Neuronal stem cell (in vitro differentiated cells): ENCODE data around the gene FCGR3A.
"Not testable (repeated sequence)": the region's sequence is repeated elsewhere in the genome, so short reads cannot be mapped to it uniquely, and the experiment has no call there.

Experiments
- DNase-seq: peaks from one replicate; pipeline ENCODE4 v3.0.0-alpha.2; 2013; ENCODE audit warnings: low spot score
- H2AFZ ChIP-seq: one replicate; pipeline ENCODE4 v1.6.1; 2013; ENCODE audit warnings: mild to moderate bottlenecking, low read length, inconsistent platforms
- H2AK5ac ChIP-seq: 2 replicates; pipeline ENCODE4 v1.6.1; 2013; ENCODE audit warnings: low read depth, mild to moderate bottlenecking, inconsistent platforms, low read length, moderate library complexity, mixed read lengths
- H2BK120ac ChIP-seq: 2 replicates; pipeline ENCODE4 v1.6.1; 2013; ENCODE audit warnings: low read depth, mild to moderate bottlenecking, inconsistent platforms, low read length, moderate library complexity, mixed read lengths
- H2BK12ac ChIP-seq: one replicate; pipeline ENCODE4 v1.6.1; 2013; ENCODE audit warnings: low read length, inconsistent platforms
- H2BK15ac ChIP-seq: 2 replicates; pipeline ENCODE4 v1.6.1; 2013; ENCODE audit warnings: mild to moderate bottlenecking, low read length, inconsistent platforms, mixed read lengths
- H2BK5ac ChIP-seq: one replicate; pipeline ENCODE4 v1.6.1; 2013; ENCODE audit warnings: inconsistent platforms, mild to moderate bottlenecking, low read length, moderate library complexity
- H3K14ac ChIP-seq: one replicate; pipeline ENCODE4 v1.6.1; 2013; ENCODE audit warnings: low read length, inconsistent platforms
- H3K18ac ChIP-seq: 2 replicates; pipeline ENCODE4 v1.6.1; 2013; ENCODE audit warnings: low read length, inconsistent platforms
- H3K23ac ChIP-seq: 2 replicates; pipeline ENCODE4 v1.6.1; 2013; ENCODE audit warnings: low read depth, mild to moderate bottlenecking, mixed read lengths, low read length, inconsistent platforms; ENCODE audit not compliant: poor library complexity
- H3K27ac ChIP-seq: replicated peaks from 3 replicates; pipeline ENCODE4 v1.5.1; 2013; ENCODE audit warnings: low read length, inconsistent platforms
- H3K27me3 ChIP-seq, 3 experiments: 2 replicates each; pipeline ENCODE4 v1.6.1; 2013; ENCODE audit warnings: low read length in 3 of 3, mild to moderate bottlenecking in 2 of 3, inconsistent platforms in 1 of 3, low read depth in 1 of 3, mixed read lengths in 1 of 3, moderate library complexity in 1 of 3; ENCODE audit not compliant: control insufficient read depth in 3 of 3, insufficient read depth in 3 of 3
- H3K36me3 ChIP-seq, 2 donors: replicated peaks in 1 of 2; 2 replicates each; pipeline ENCODE4 v1.6.1; 2013; ENCODE audit warnings: low read length in 2 of 2; ENCODE audit not compliant: control insufficient read depth in 2 of 2, insufficient read depth in 2 of 2
- H3K4ac ChIP-seq: 2 replicates; pipeline ENCODE4 v1.6.1; 2013; ENCODE audit warnings: inconsistent platforms, mild to moderate bottlenecking, low read length, moderate library complexity
- H3K4me1 ChIP-seq, 2 donors: 1 replicate in 1 of 2; 2 replicates in 1 of 2; pipeline ENCODE4 v1.6.1; 2013; ENCODE audit warnings: low read length in 2 of 2, low read depth in 1 of 2; ENCODE audit not compliant: control insufficient read depth in 2 of 2, insufficient read depth in 1 of 2
- H3K4me2 ChIP-seq: one replicate; pipeline ENCODE4 v1.6.1; 2013; ENCODE audit warnings: mild to moderate bottlenecking, low read length, inconsistent platforms; ENCODE audit not compliant: insufficient read depth, poor library complexity, severe bottlenecking
- H3K4me3 ChIP-seq, 2 donors: 2 replicates each; pipeline ENCODE4 v1.5.1; 2013; ENCODE audit warnings: low read length in 2 of 2, mild to moderate bottlenecking in 2 of 2, inconsistent platforms in 1 of 2, moderate library complexity in 1 of 2
- H3K79me1 ChIP-seq: one replicate; pipeline ENCODE4 v1.6.1; 2013; ENCODE audit warnings: low read depth, mild to moderate bottlenecking, inconsistent platforms, low read length, moderate library complexity
- H3K9ac ChIP-seq: one replicate; pipeline ENCODE4 v1.6.1; 2013; ENCODE audit warnings: mild to moderate bottlenecking, low read depth, low read length, inconsistent platforms; ENCODE audit not compliant: poor library complexity
- H3K9me3 ChIP-seq, 2 donors: replicated peaks in 1 of 2; 2 replicates each; pipeline versions ENCODE3 to v1.6.1; 2013; ENCODE audit warnings: low read length in 2 of 2, mild to moderate bottlenecking in 2 of 2, inconsistent platforms in 1 of 2, low read depth in 1 of 2, mixed read lengths in 1 of 2, moderate library complexity in 1 of 2; ENCODE audit not compliant: control insufficient read depth in 2 of 2, insufficient read depth in 1 of 2
- H4K8ac ChIP-seq: one replicate; pipeline ENCODE4 v1.6.1; 2013; ENCODE audit warnings: low read depth, mild to moderate bottlenecking, inconsistent platforms, low read length, moderate library complexity
- H4K91ac ChIP-seq: one replicate; pipeline ENCODE4 v1.6.1; 2013; ENCODE audit warnings: low read length, low read depth, mild to moderate bottlenecking, inconsistent platforms; ENCODE audit not compliant: poor library complexity
- WGBS, 2 donors: extraction: QIAGEN DNeasy Blood & Tissue Kit; methylation state at CpG; one replicate each; pipeline ENCODE4 v1.1.7; 2013; ENCODE audit warnings: missing lambda C conversion rate in 2 of 2, mixed read lengths in 1 of 2; ENCODE audit not compliant: insufficient read length in 2 of 2, insufficient replicate concordance in 1 of 2; ENCODE audit errors: extremely low coverage in 2 of 2; 5-methylcytosine and 5-hydroxymethylcytosine counted together

FCGR3A gene

DNA sequence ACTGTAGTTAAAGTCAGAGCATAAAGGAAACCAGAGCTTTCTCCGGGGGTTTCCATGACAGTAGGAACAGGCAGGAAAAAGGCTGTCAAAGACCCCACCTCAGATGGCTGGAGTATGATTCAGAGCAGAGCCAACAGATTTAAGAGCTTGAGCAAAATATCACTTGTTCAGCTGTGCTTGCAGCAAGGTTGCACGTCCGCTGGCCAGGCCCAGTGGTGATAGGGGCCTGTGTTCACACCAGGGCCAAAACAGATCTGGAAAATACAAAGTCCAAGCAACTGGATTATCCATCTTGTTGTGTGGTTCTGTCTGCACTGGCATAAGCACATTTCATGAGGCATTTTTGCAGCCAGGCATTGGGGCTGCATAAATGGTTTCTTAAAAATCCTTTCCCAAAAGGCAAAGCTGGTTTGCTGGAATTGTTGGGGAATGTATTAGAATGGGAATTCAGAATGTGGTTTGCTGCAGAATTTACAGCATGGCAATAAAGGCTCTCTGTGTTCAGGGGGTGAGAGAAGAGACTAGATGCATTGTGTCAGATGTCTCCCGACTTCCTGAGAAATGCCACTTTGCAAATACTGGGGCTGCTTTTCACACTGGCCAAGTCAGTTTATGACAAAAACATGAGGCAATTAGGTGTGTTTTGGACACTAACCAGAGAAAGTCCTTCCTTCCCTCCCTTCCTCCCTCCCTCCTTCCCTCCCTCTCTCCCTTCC, 44.8 kb upstream of the FCGR3A start:
- H4K91ac ChIP-seq, H4K8ac ChIP-seq, H3K4me3 ChIP-seq, H3K4me1 ChIP-seq, H3K14ac ChIP-seq, H3K79me1 ChIP-seq, H3K36me3 ChIP-seq, H3K4me2 ChIP-seq, H3K27me3 ChIP-seq, H3K18ac ChIP-seq, H2BK12ac ChIP-seq, H2AFZ ChIP-seq, H3K9me3 ChIP-seq, DNase-seq, H2BK15ac ChIP-seq, H3K23ac ChIP-seq, H3K9ac ChIP-seq, H2BK120ac ChIP-seq, H3K4ac ChIP-seq, H2BK5ac ChIP-seq, H3K27ac ChIP-seq, H2AK5ac ChIP-seq: not testable (repeated sequence)
- WGBS, 2 donors: no CpG with 5 or more reads among the region's 4 CpGs

DNA sequence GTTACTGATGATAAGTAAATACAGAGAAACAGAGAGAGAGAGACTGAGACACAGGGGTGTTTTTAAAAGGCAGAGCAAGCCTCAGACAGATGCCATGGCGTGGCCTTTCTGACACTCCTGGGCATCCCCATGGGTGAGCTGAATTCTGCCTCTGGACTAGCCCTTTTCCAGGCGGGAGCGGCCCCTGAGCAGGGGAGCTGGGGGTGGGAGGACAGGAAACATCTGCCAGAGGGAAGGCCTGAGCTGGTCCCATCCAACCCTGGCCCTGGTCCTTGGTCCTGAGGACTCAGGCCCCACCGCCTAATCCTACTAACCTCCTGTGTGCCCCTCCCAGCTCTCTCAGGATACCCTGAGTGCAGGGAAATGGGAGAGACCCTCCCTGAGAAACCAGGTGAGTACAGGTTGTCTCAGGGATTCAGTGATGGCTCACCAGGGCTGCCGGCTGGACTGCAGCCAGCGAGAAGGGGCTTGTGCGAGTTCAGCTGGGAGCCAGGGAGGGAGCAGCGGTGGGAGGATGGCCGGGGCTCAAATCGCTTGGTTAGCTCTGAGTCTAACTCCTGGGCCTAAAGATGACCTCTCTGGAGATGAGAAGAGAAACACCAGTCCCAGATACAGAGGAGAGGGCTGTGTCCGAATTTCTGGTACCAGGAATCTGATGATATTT, 43.6 kb upstream of the FCGR3A start:
- not testable (repeated sequence) for H3K4me3 ChIP-seq, H2AFZ ChIP-seq, H3K27me3 ChIP-seq, H2AK5ac ChIP-seq, H2BK12ac ChIP-seq, DNase-seq, H3K9me3 ChIP-seq, H2BK5ac ChIP-seq, H3K9ac ChIP-seq, H4K91ac ChIP-seq, H3K4me2 ChIP-seq, H4K8ac ChIP-seq, H3K14ac ChIP-seq, H2BK120ac ChIP-seq, H3K79me1 ChIP-seq, H3K4me1 ChIP-seq, H3K4ac ChIP-seq, H3K36me3 ChIP-seq, H3K23ac ChIP-seq, H3K18ac ChIP-seq, H2BK15ac ChIP-seq, H3K27ac ChIP-seq
- no CpG with 5 or more reads among the region's 11 CpGs for WGBS, 2 donors

DNA sequence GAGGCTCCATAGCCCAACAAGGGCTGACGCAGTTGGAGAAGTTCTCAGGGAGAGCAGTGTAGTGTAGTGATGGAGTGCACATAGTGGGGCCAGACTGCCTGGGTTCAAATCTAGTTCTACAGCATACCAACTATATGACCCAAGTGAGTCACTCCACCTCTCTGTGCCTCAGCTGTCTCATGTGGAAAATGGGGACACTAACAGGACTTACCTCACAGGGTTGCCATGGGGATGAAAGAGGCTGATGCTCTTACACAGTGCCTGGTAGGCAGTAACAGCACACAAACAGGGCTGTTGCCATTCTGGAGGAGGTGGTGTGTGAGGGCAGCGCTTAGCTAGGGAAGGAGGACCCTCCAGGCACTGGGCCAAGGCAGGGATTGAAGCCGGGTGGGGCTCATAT, 43.0 kb upstream of the FCGR3A start:
- not testable (repeated sequence) for DNase-seq

DNA sequence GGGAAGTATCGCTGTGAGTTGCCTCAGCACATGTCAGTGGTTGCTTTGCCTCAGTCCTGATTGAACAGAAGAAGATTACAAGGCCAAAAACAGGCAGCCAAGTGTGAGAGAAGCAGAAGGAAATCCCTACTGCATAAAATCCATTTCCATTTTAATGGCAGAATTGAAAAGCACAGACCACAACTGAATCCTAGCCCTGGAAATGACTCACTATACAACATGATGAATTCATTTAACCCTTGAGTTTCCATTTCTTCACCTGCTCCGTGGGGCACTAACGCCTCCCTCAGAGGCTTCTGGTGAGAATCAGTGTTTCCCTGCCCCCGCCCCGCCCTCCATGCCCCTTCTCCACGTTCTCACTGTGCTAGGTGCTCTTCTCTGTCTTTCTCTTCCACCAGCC, 40.3 kb upstream of the FCGR3A start:
- not testable (repeated sequence) for H3K4me1 ChIP-seq, H2AFZ ChIP-seq, H2BK15ac ChIP-seq, H4K91ac ChIP-seq, H3K4ac ChIP-seq, H3K9me3 ChIP-seq, H3K23ac ChIP-seq, H2BK5ac ChIP-seq, H3K18ac ChIP-seq, DNase-seq, H3K27me3 ChIP-seq, H3K36me3 ChIP-seq, H3K14ac ChIP-seq, H2AK5ac ChIP-seq, H3K4me2 ChIP-seq, H3K27ac ChIP-seq, H3K9ac ChIP-seq, H3K4me3 ChIP-seq, H2BK12ac ChIP-seq, H3K79me1 ChIP-seq, H4K8ac ChIP-seq, H2BK120ac ChIP-seq
- WGBS, 2 donors: no CpG with 5 or more reads among the region's 6 CpGs

More for the DNA sequence above, 43.0 kb upstream of the FCGR3A start:
- H3K4me1 ChIP-seq, H3K27me3 ChIP-seq, H3K14ac ChIP-seq, H3K4me3 ChIP-seq, H3K36me3 ChIP-seq, H3K79me1 ChIP-seq, H4K91ac ChIP-seq, H2AFZ ChIP-seq, H2BK5ac ChIP-seq, H3K4me2 ChIP-seq, H2BK15ac ChIP-seq, H3K18ac ChIP-seq, H2BK12ac ChIP-seq, H3K4ac ChIP-seq, H3K9ac ChIP-seq, H3K9me3 ChIP-seq, H3K27ac ChIP-seq, H2BK120ac ChIP-seq, H2AK5ac ChIP-seq, H3K23ac ChIP-seq, H4K8ac ChIP-seq: not testable (repeated sequence)
- WGBS, 2 donors: no CpG with 5 or more reads among the region's 3 CpGs
